ENCODE data around the gene SGF29.
"Not testable (repeated sequence)": the region's sequence is repeated elsewhere in the genome, so short reads cannot be mapped to it uniquely, and the experiment has no call there.

Gene SGF29

DNA sequence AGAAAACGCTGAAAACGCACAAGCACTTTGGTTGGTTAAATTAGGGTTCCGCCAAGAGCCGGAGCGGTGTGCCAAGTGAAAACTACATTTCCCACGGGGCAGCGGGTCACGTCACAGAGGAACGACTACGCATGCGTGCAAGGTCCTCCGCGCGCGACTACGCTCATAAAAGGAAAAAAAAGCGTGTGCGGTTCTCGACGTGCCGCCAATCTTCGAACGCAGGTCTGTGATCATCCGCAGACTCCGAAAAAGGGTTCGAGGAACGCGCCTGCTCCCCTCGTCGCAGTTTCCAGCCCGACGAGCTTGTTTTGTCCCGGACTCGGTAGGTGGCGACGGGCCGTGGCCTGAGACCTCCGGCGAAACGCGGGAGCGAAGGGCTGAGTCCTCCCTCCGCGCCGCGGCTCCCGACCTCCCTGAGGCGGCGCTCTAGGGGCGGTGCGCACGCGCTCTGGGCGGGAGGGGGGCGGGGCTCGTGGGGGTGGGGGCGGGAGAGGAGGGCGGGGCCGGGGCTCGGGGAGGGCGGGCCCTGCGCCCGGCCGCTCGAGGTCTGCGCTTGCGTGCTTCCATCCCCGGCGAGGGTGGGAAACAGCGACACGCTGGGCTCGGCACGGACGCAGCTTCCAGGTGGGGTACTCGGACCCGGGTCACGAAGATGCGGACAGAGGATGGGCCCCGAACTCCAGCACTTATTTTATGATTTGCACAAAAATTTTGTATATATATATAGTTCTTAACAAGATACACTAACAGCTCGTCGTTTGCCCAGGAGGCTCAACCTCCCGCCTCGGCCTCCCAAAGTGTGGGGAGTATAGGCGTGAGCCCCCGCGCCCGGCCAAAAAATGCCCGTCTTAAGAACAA lies at the start of gene SGF29:
Gene SGF29 (plus strand): TSS at position 145 of the 858 bp plus-strand sequence. CDS start 27,150 bp downstream, outside the sequence.
- peak; percentile 72 to 86 (median 81) for DNase-seq

DNA sequence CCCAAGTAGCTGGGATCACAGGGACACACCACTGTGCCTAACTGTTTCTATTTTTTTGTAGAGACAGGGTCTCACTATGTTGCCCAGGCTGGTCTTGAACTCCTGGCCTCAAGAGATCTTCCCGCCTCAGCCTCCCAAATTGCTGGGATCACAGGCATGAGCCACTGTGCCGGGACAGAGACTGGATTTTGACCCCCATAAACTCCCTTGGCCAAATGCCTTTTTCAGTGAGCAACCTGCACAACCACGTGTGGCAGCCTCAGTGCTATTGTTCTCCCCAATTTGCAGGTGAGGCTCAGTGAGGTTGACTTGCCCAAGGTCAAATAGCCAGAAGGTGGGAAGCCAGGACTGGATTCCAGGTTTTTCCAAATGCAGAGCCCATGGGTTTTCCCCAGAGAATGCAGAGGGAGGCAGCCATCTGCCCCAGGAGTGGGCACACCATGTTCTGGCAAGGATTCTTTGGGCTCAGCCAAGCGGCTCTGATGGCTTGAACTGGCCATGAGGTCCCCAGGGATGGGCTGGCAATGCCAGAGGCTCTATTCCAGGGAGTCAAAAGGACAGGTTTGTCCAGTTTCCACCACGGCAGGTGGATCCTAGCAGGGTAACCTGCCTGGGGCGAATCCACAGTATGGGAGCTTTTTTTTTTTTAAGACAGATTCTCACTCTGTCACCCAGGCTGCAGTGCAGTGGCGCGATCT lies 48.9 kb upstream of the SGF29 start:
- no peak for DNase-seq

- no peak for DNase-seq
These were observed 48.1 kb upstream of the SGF29 start for GRCh38 chr16:28505489-28506137.

- DNase-seq, result no peak
These were observed 42.7 kb upstream of the SGF29 start for GRCh38 chr16:28511031-28511430.

DNA sequence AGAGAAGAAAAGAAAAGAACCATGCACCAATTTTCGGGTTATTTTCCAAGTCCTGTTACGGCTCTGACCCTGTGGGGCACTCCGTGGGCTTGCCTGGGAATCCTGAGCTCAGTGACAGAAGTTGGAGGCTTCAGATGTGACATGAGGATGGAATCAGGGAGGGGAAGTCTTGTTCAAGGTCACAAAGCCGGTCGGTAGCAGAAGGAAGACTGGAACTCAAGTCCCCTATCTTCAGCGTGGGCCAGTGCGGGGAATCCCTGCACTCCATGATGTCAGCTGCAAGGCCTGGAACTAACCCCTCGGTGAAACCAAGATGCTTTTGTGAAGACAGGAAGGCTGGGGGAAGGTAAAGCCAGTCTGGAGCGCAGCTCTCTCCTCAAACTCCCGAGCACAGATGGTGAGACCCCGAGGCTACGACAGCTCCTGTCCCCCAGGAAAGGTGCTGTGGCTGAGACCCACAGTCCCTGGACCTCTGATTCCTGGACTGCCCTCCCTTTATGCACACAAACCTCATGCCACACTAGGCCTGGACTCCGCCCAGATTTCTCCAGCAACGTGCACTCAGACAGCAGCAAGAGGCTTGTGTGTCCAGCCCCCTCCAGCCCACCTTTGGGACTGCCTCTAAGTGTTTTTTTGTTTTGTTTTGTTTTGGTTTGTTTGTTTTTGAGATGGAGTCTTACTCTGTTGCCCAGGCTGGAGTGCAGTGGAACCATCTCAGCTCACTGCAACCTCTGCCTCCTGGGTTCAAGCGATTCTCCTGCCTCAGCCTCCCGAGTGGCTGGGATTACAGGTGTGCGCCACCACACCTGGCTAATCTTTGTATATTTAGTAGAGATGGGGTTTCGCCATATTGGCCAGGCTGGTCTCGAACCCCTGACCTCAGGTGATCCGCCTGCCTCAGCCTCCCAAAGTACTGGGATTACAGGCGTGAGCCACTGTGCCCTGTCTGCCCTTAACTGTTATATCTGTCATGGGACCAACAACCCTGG lies 41.6 kb upstream of the SGF29 start:
- DNase-seq, result no peak

DNA sequence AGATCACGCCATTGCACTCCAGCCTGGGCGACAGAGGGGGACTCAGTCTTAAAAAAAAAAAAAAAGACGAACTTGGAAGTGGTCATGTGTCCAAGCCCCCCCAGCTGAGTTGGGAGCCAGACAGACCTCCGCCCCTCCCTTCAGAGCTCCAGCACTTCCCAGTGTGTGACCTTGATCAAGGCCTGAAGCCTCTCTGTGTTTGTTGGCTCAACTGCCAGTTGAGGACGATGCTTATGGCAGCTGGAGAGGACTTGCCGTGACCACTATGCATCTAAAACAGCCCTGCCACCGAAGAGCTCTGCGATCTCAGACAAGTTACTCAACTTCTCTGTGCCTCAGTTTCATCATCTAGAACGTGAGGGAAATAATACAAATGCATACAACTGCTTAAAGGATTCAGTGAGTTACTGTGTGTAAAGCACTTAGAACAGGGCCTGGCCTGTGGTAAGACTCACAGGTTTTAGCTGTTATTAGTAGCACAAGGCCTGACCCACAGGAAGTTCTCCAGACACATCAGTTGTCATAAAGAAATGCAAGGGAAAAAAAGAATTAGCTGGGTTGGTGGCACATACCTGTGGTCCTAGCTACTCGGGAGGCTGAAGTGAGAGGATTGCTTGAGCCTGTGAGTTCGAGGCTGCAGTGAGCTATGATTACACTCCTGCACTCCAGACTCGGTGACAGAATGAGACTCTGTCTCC lies 40.1 kb upstream of the SGF29 start:
- DNase-seq, result no peak

DNA sequence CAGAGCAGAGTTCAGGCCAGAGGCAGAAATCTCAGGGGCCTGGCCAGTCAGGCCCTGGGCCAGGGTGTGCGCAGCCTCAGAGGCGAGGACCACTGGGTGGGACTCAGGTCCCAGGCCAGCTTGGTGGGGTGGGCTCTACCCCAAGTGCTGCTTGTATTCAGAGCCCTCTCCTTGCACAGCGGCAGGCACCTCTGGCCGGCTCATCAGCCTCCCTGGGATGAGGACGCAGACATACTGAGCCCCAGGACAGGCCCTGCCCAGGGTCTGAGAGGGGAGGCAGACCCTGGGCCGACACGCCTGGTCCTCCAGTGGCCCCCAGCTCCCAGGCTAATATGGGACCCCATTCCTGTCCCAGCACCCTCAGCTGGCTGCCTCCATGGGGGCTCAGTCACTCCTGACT lies 39.5 kb upstream of the SGF29 start:
- no peak for DNase-seq

DNA sequence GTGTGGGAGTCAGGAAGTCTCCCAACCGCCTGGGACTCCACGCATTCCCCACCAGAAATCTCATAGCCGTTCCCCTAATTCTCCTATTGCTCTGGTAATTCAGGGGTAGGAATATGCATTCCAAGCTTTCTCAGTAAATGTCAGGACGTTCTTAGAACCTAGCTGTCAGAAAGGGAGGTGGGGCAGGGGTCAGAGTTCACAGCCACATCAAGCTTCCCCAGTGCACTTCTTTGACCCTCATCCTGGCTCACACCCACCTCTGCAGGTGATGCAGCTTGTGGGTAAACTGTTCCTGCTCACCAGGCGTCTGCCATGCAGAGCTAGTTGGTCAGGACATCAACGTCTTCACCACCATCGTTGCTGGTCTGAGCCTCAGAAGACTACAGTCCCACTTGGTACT lies 33.0 kb upstream of the SGF29 start:
- DNase-seq, result no peak

DNA sequence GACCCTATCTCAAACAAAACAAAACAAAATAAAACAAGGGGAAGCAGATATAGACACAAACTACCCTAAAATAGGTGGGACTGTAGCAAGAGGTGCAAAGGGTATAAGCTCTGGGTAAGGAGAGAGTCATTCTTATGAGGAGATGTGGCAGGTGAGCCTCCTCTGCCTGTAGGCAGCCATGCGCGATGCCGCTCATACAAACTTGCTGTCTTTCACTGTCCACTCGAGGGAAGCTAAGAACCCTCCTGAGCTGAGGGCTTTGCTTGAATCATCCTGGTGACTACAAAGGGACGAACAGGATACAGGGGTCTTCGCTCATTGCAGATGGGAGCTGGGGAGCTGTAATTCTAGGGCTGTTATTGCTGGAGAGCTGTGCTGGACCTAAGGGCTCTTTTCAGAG lies 32.3 kb upstream of the SGF29 start:
- DNase-seq, result no peak

DNA sequence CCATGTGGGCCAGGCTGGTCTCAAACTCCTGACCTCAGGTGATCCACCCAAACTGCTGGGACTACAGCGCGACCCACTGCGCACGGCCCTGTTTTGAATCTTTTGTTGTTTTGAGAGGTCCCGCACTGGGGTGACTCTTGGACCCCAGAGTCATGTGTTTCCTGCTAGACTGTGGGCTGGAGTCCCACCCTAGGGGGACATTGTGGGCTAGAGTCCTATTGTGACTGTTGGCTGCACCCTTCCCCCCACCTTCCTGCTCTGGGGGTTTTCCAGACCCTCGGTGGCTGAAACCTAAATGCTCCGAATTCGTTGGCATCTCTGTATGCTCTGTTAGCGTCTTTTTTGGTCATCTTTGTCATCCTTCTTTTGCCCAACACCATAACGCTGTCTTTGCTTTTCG lies 30.9 kb upstream of the SGF29 start:
- DNase-seq, result no peak

DNA sequence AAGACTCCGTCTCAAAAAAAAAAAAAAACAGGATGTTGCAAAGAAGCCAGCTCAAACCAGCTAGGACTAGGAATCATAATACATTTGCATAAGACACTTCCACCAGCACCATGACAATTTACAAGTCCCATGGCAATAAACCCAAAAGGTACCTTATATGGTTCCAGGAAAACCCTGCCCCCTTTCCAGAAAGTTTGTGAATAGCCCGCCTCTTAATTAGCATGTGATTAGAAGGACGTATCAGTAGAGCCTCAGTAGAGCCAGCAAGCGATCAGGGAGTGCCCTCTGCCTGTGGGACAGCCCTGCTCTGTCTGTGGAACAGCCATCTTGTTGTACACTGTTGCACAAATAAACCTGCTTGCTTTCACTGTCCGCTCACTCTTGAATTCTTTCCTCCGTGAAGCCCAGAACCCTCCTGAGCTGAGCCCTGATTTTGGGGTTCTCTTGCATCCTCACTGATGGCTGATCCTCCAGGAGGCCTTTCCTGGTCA lies 29.0 kb upstream of the SGF29 start:
- no peak for DNase-seq

DNA sequence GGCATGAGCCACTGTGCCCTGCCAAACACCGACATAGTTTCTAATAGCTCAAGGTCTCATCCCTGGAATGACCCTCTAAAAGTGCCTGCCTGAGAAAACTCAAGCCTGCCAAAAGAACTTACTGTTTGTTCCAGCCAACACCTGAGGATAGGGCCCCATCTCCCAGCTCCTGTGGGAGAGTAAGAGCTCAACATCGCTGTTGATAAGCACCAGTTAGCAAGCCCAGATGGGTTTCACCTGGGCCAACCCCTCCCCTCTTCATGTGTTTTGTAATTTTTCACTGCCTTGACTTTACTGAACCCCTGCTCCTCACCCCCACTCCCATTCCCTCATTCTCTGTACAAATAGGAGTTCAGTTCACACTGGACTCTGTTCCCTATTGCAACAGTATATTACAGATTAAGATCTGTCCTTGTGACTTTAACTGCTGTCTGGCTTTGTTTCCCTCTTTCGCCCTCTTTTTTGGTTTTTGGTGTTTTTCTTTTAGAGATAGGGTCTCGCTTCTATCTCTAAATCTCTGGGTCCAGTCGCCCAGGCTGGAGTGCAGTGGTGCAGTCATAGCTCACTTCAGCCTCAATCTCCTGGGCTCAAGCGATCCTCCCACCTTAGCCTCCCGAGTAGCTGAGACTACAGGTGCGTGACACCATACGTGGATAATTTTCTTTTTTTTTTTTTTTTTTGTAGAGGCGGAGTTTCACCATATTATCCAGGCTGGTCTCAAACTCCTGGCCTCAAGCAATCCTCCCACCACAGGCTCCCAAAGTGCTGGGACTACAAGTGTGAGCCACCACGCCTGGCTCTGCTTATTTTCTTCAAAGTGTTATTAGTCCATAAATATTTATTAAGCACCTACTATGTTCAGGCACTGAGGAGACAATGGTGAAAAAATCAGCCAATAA lies 27.3 kb upstream of the SGF29 start:
- DNase-seq, result no peak

DNA sequence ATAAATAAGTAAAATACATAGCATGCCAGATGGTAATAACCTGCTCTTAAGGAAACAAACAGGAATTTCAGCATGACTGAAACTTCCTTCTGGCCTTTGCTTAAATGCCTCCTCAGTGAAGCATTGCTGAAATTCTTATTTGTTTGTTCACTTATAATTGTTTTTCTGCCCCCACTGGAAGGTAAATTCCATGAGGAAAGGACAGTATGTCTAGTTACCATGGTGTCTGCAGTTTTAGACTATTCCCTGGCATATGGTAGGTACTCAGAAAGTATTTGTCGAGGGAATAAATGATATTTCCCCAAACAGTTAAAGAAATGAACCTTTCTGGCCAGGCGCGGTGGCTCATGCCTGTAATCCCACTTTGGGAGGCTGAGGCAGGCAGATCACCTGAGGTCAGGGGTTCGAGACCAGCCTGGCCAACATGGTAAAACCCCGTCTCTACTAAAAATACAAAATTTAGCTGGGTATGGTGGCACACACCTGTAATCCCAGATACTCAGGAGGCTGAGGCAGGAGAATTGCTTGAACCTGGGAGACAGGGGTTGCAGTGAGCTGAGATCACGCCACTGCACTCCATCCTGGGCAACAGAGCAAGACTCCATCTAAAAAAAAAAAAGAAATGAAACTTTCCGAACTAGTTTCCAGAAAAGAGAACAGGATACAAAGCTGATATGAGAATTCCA lies 26.5 kb upstream of the SGF29 start:
- DNase-seq, result not testable (repeated sequence)

- no peak for DNase-seq
These were observed 25.7 kb upstream of the SGF29 start for GRCh38 chr16:28527985-28528384.

DNA sequence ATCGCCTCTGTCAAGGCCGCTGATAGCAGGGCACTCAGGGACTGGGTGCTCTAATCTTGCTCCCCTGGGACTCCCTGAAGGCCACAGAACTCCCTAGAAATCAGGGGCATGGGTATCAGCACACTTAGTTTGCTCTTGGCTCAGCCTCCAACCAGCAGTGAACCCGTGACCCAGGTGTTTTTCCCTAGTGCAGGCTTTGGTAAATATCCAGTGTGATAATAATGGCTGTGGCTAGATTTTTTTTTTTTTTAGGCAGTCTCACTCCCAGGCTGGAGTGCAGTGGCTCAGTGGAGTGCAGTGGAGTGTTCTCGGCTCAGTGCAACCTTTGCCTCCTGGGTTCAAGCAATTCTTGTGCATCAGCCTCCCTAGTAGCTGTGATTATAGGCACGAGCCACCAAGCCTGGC lies 25.3 kb upstream of the SGF29 start:
- no peak for DNase-seq

GRCh38 chr16:28529124-28529523 lies 24.6 kb upstream of the SGF29 start:
- DNase-seq, result no peak

DNA sequence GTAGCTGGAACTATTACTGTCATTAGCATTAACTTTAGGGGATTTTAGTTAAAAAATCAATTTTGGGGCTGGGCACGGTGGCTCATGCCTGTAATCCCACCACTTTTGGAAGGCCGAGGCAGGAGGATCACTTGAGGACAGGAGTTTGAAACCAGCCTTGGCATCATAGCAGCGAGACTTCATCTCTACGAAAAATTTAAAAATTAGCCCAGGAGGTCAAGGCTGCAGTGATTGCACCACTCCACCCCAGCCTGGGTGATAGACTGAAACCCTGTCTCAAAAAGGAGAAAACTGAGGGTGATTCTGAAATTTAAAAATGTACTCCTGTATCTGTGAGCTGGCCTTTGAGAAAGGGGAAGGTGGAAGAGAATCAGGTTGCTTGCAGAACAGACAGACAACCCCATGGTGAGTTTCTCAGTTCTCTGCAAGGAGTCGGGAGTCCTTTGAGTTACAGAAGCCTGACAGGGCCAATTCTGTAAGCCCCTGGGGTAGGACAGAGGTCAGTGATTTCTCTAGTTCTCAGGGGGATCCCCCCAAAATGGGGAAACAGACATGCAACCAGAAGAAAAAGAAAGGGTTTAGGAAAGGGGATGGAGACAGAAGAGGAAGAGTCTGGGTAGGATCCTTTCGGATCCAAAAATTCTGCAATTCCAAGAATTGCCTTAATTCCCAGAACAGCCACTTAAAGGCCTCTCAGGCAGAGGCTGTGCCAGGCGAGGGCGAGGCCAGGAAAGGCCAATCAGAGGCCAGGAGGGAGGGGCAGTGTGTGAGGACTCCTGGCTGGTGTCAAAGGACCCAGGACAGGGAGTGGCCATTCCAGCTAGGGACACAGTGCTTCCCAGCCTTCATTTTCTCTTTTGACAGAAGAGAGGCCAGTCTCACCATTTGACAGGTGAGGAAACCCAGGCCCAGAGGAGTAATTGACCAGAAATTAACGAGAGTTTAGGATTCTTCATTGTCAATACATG lies 21.7 kb upstream of the SGF29 start:
- DNase-seq, result no peak

DNA sequence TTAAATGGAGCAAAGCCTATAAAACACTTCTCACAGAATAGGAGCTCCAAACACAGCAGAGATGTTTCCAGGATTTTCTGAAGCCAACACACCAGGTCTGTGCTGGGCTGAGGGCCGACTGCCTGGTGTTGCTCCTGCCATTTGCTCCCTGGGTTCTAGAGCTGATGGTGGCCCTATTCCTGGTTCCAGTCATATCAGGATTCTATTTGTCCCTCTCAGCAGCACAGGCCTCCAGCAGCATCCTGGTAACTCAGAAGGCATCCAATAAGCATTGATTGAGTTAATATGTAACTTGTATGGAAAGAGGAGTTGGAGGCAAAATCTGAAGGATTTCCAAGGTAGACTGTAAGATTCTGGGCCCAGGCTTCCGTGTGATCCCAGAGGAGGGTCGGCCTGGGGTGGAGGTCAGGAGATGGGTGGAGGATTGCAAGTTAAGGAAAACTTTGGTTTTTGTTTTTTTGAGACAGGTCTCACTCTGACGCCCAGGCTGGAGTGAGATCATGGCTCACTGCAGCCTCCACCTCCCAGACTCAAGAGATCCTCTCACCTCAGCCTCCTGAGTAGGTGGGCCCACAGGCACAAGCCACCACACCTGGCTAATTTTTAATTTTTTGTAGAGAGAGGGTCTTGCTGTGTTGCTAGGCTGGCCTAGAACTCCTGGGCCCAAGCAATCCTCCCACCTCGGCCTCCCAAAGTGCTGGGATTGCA lies 20.6 kb upstream of the SGF29 start:
- no peak for DNase-seq

Data from activated CD4-positive, CD25-positive, alpha-beta regulatory T cell (primary cell).